K562 (cell line): ENCODE data around the gene ANAPC2. TPM values are rescaled to one million over a fixed set of nuclear protein-coding genes. Genes with fewer than 3 reads are reported as not detected.

Experiments
- E2F3 ChIP-seq: fragments of 250-450 bp; sonication (Bioruptor Pico); IDR thresholded peaks from 2 replicates; pipeline ENCODE4 v1.4.0; 2020; ENCODE audit warnings: mild to moderate bottlenecking
- GABPB2 ChIP-seq: fragments of 250-450 bp; sonication (Bioruptor Pico); conservative IDR thresholded peaks from 2 replicates; pipeline ENCODE4 v1.5.1; 2021; ENCODE audit warnings: mild to moderate bottlenecking
- KDM1A ChIP-seq, 2 experiments: fragments of 450-650 bp; IDR thresholded peaks; 2 replicates each; pipeline ENCODE4 v1.6.1; 2016; ENCODE audit warnings: mild to moderate bottlenecking in 2 of 2
- LCOR ChIP-seq: sonication (generic); formaldehyde crosslinking; IDR thresholded peaks from 2 replicates; pipeline ENCODE4 v1.8.0; 2022; ENCODE audit warnings: mild to moderate bottlenecking, missing genetic modification reagents
- MCM5 ChIP-seq: fragments of 450-650 bp; IDR thresholded peaks from 2 replicates; pipeline ENCODE4 v1.6.1; 2016; ENCODE audit warnings: low read depth
- RAD21 ChIP-seq, 2 experiments: fragments of 250-450 bp in 1 of 2; fragments of 450-650 bp in 1 of 2; sonication (Bioruptor Pico) in 1 of 2; formaldehyde crosslinking in 1 of 2; IDR thresholded peaks in 1 of 2; conservative IDR thresholded peaks in 1 of 2; 2 replicates each; pipeline versions ENCODE4 v1.4.0 to v1.8.0; 2020 to 2022; ENCODE audit warnings: mild to moderate bottlenecking in 2 of 2, moderate library complexity in 1 of 2
- RERE ChIP-seq: sonication (generic); formaldehyde crosslinking; IDR thresholded peaks from 2 replicates; pipeline ENCODE4 v1.8.0; 2023; ENCODE audit warnings: missing genetic modification reagents, mild to moderate bottlenecking, borderline replicate concordance
- RREB1 ChIP-seq: fragments of 250-450 bp; sonication (Bioruptor Pico); IDR thresholded peaks from 2 replicates; pipeline ENCODE4 v1.4.0; 2020
- STAG1 ChIP-seq: sonication (generic); formaldehyde crosslinking; IDR thresholded peaks from 2 replicates; pipeline ENCODE4 v1.5.0; 2020; ENCODE audit warnings: missing genetic modification reagents, borderline replicate concordance
- ZBTB7A ChIP-seq: IDR thresholded peaks from 2 replicates; pipeline ENCODE4 v1.6.1; 2011; ENCODE audit warnings: low read depth, mild to moderate bottlenecking, low read length, moderate library complexity, borderline replicate concordance; ENCODE audit not compliant: control insufficient read depth
- ZNF699 ChIP-seq: fragments of 250-450 bp; sonication (Bioruptor Pico); IDR thresholded peaks from 2 replicates; pipeline ENCODE4 v1.8.0; 2021; ENCODE audit warnings: mild to moderate bottlenecking, moderate library complexity; ENCODE audit not compliant: insufficient replicate concordance
- polyA plus RNA-seq, 8 experiments: library from polyadenylated mRNA; depleted of rRNA in 4 of 8; stranded (reverse) in 5 of 8; unstranded in 3 of 8; fragments of >200 nt; fragmentation: Nextera tagmentation in 2 of 8; fragmentation: Illumina TruSeq in 1 of 8; extraction: Ambion mirVana in 2 of 8; extraction: Trizol in 1 of 8; gene quantifications; 2 replicates each; pipeline versions ENCODE4 v1.2.1 to v1.2.3, GENCODE V29; 2011 to 2014; ENCODE audit warnings: inconsistent platforms in 1 of 8, missing spikeins in 1 of 8
- total RNA-seq, 7 experiments: library from RNA; depleted of rRNA in 6 of 7; stranded (reverse); fragments of >200 nt in 6 of 7; fragmentation: Illumina TruSeq in 2 of 7; extraction: Trizol in 2 of 7; gene quantifications; 2 replicates each; pipeline versions ENCODE4 v1.2.1 to v1.2.3, GENCODE V29; 2011 to 2021; ENCODE audit warnings: low replicate concordance in 1 of 7

The ANAPC2 gene
- total and polyA plus RNA-seq, 9 of the 15 experiments (the other 6 are each of a cell fraction or from before 2014, with no cell fraction given): 0.11 to 56.5 (median 17.1) TPM; not detected in 1

- TF ChIP-seq RREB1: 0 out of 2 replicates have a peak, but pooled peaks have one; percentile 32
- TF ChIP-seq GABPB2 (CRISPR knock-in tag): no peak
- peak; percentile 17; the same call in 1 of the 2 replicates for TF ChIP-seq ZBTB7A
- no peak for TF ChIP-seq E2F3
- TF ChIP-seq ZNF699 (CRISPR knock-in tag): peak; percentile 9
- TF ChIP-seq RERE (CRISPR knock-in tag): 0 out of 2 replicates have a peak, but pooled peaks have one; percentile 66
- TF ChIP-seq KDM1A (IDR thresholded peaks at IDR 0.05): peak in 1 of 2 experiments; percentile 31; a peak in 1 of 4 replicates
- 0 out of 2 replicates have a peak, but pooled peaks have one; percentile 45 for TF ChIP-seq LCOR (CRISPR knock-in tag)
- TF ChIP-seq STAG1 (CRISPR knock-in tag): 0 out of 2 replicates have a peak, but pooled peaks have one; percentile 8
- no peak for TF ChIP-seq MCM5
- TF ChIP-seq RAD21 (CRISPR knock-in tag; conservative IDR thresholded peaks at IDR 0.05 in 1 of 2, IDR thresholded peaks at IDR 0.05 in 1 of 2): peak; percentile 12 to 56; a peak in 2 of 4 replicates
Measured at GRCh38 chr9:137176302-137177182, 11.8 kb downstream of the ANAPC2 start (continued).
